Effector memory CD4-positive, alpha-beta T cell (primary cell): ENCODE data around the gene SPATA46.

ENCODE experiments used
- DNase-seq, 3 donors: peaks; one replicate each; pipeline ENCODE4 v3.0.0-alpha.2; 2020
- H3K27ac ChIP-seq: 2 replicates; pipeline ENCODE4 v1.7.0; 2013; ENCODE audit warnings: mild to moderate bottlenecking, low read length, moderate library complexity; ENCODE audit not compliant: insufficient read depth, poor library complexity, severe bottlenecking
- H3K27me3 ChIP-seq: replicated peaks from 2 replicates; pipeline ENCODE4 v1.7.0; 2013; ENCODE audit warnings: mild to moderate bottlenecking, low read length; ENCODE audit not compliant: insufficient read depth, control insufficient read depth, poor library complexity, severe bottlenecking
- H3K36me3 ChIP-seq: 2 replicates; pipeline ENCODE4 v1.7.0; 2013; ENCODE audit warnings: mild to moderate bottlenecking, low read length, moderate library complexity; ENCODE audit not compliant: control insufficient read depth, insufficient read depth
- H3K4me1 ChIP-seq: 2 replicates; pipeline ENCODE4 v1.7.0; 2013; ENCODE audit warnings: low read length, mild to moderate bottlenecking; ENCODE audit not compliant: control insufficient read depth, insufficient read depth, poor library complexity, severe bottlenecking
- H3K4me3 ChIP-seq: 2 replicates; pipeline ENCODE4 v1.7.0; 2013; ENCODE audit warnings: low read length, low read depth, mild to moderate bottlenecking; ENCODE audit not compliant: insufficient read depth, poor library complexity, severe bottlenecking
- H3K9me3 ChIP-seq: 2 replicates; pipeline ENCODE4 v1.7.0; 2013; ENCODE audit warnings: mild to moderate bottlenecking, low read length, moderate library complexity; ENCODE audit not compliant: control insufficient read depth

Gene SPATA46

DNA sequence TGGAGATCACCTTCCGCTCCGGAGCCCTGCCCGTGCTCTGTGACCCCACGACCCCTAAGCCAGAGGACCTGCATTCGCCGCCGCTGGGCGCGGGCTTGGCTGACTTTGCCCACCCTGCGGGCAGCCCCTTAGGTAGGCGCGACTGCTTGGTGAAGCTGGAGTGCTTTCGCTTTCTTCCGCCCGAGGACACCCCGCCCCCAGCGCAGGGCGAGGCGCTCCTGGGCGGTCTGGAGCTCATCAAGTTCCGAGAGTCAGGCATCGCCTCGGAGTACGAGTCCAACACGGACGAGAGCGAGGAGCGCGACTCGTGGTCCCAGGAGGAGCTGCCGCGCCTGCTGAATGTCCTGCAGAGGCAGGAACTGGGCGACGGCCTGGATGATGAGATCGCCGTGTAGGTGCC is 9.6 kb downstream of the SPATA46 start:
- Histone ChIP-seq H3K9me3 (no peaks in the 10 kb centered on the region), H3K36me3 (no peaks in the 10 kb centered on the region), H3K27me3 (peaks cover 5% of the 10 kb centered on the region), H3K27ac (no peak overlapping the region), H3K4me3 (no peak overlapping the region), H3K4me1 (no peaks in the 10 kb centered on the region)
- DNase-seq: no peak

DNA sequence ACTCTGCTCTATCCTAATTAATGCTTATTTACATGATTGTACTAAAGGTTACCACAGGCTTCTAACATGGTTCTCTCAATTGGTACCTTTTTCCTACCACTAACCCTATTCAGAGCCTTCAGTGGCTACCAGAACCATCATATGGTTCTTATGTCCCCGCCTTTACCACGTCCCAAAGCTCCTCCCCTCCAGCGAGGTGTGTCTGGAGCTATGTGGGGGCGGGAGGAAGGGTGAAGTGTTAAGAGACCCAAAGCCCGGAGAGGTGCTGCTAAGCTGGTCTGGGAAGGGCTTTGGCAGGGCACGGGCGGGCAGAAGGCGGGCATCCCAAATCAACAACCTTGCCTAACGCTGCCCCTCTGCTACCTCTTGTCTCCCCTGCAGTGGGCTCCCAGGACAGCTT is 10.0 kb downstream of the SPATA46 start:
- H3K4me3 ChIP-seq: no peak overlapping the region
- peaks cover 5% of the 10 kb centered on the region for H3K27me3 ChIP-seq

DNA sequence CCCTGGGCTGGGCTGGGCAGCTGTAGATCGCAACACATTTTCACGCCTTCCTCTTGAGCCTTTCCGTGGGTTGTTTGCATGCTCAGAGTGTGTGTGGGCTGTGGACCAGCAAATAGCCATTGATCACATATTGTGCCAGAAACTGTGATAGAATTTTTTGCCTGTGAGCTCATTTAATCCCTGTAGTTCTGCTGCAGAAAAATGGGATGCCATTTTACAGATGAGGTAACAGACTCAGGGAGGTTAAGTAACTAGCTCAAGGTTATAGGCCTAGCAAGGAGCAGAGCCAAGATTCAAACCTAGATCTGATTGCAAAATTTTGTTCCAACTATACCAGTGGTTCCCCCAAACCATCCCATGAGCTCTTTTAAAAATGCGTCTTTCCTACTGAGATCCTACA is 10.5 kb downstream of the SPATA46 start:
- Histone ChIP-seq H3K36me3 (no peaks in the 10 kb centered on the region), H3K4me3 (no peak overlapping the region), H3K27ac (no peak overlapping the region), H3K27me3 (peaks cover 5% of the 10 kb centered on the region), H3K4me1 (no peaks in the 10 kb centered on the region), H3K9me3 (no peaks in the 10 kb centered on the region)
- no peak for DNase-seq

More for the DNA sequence above, 10.0 kb downstream of the SPATA46 start:
- H3K4me1 ChIP-seq: no peaks in the 10 kb centered on the region
- DNase-seq: no peak
- no peaks in the 10 kb centered on the region for H3K36me3 ChIP-seq
- H3K27ac ChIP-seq: no peak overlapping the region
- H3K9me3 ChIP-seq: no peaks in the 10 kb centered on the region

DNA sequence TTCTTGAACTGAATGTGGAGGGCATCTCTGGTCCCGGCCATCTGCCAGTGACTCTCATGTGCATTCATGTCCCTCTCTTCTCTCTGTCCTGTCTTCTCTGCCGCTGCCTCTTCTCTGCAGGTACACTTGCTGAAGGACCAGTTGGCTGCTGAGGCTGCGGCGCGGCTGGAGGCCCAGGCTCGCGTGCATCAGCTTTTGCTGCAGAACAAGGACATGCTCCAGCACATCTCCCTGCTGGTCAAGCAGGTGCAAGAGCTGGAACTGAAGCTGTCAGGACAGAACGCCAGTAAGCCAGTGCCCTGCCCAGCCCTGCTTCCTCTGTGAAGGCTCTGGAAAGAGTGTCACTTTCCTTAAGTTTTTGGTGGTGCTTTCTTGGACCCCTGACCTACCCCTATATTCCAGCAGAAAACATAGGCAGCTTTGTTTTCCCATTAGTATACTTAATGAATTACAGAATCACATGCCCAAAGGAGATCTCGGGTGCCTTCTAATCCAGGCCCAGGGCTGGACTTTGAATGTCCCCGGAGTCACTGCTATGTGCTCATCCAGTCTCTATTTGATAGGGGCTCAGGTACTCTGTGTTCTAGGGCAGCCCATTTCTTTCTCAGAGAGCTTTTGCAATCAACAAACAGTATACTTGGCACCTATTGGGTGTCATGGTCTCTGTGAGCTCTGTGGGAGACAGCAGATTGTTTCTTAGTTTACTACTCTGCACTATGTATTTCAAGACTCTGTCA is 11.2 kb downstream of the SPATA46 start:
- Histone ChIP-seq H3K4me1 (no peaks in the 10 kb centered on the region), H3K9me3 (no peaks in the 10 kb centered on the region), H3K4me3 (no peak overlapping the region), H3K27me3 (peaks cover 5% of the 10 kb centered on the region), H3K27ac (no peak overlapping the region), H3K36me3 (no peaks in the 10 kb centered on the region)
- no peak for DNase-seq

DNA sequence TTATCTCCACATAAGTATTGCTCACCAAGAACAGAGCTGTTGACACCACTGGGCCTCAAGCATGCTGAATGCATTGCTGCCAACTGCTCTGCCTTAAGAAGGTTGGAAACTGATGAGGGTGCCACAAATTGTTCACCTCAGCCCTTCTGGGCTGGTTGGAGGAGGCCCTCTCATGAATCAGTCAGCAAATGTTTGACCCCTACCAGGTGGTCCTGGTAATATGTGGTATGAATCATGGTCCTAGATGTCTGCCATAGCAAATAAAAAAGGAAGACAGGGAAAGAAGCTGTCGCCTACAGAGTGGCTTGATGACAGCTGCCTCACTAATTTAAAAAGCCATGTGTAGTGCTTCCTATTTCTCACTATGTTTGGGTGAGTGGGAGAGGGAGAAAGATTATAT is 12.2 kb downstream of the SPATA46 start:
- no peak overlapping the region for H3K4me3 ChIP-seq
- H3K27me3 ChIP-seq: peaks cover 5% of the 10 kb centered on the region
- no peaks in the 10 kb centered on the region for H3K9me3 ChIP-seq
- no peak overlapping the region for H3K27ac ChIP-seq
- no peak for DNase-seq
- H3K4me1 ChIP-seq: no peaks in the 10 kb centered on the region
- no peaks in the 10 kb centered on the region for H3K36me3 ChIP-seq

DNA sequence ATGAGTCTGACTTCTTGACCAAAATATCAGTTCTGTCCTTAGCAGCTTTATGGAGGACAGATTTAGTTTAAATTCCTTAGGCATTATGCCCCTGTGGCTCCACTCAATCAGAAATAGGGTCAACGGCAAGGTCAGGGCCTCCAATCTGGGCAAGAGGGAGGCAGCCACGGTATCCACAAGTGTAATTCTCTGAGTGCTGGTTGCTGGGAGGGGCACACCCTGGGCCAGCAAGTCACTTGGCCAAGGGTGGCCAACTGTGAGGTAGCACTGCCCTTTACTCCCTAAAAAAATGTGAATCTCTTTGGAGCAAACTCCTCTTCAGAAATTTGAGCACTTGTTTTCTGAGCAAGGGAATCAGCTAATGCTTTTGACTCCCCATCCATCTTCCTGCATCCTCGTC is 12.8 kb downstream of the SPATA46 start:
- Histone ChIP-seq H3K9me3 (no peaks in the 10 kb centered on the region), H3K27ac (no peak overlapping the region), H3K27me3 (peaks cover 5% of the 10 kb centered on the region), H3K4me3 (no peak overlapping the region), H3K36me3 (no peaks in the 10 kb centered on the region), H3K4me1 (no peaks in the 10 kb centered on the region)
- no peak for DNase-seq

DNA sequence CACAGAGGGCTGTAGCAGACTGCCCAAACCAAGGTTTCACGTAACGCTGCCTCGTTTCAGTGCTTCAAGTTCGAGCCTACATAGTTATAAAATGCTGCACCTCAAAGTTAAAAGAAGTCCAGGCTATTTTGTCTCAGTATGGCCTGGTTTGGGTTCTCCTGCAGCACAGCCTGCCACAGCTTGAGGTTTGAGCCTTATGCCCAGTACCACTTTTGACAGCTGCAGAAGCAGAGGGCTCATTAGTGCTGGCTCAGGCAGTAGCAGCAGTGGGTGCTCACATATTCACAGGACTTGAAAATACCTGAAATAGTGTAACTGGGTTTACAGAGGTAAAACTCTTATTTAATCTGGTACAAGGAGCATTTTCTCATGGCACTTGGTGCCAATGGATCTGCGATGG is 15.3 kb downstream of the SPATA46 start:
- H3K4me1 ChIP-seq: no peaks in the 10 kb centered on the region
- no peak overlapping the region for H3K4me3 ChIP-seq
- H3K36me3 ChIP-seq: no peaks in the 10 kb centered on the region
- DNase-seq: no peak
- H3K27ac ChIP-seq: no peak overlapping the region
- H3K9me3 ChIP-seq: no peaks in the 10 kb centered on the region
- H3K27me3 ChIP-seq: no peaks in the 10 kb centered on the region

DNA sequence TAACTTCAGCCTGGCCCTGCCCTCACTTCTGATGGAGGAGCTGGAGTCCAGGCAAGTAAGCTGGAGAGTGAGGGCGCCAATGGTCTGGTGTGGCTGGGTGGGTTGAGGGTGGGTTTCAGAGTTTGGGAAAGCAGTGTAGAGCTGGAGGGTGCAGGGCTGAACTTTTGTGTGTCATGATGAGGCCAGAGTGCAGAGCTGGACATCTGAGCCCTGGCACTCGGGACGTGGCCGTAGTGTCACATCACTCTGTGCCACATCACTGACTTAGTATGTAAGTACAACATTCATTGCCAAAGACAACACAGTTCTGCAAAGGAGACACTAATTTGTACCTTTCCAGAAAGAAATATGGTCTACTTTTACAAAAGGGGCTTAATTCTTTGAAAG is 15.8 kb downstream of the SPATA46 start:
- no peaks in the 10 kb centered on the region for H3K9me3 ChIP-seq
- no peak overlapping the region for H3K4me3 ChIP-seq
- H3K27ac ChIP-seq: no peak overlapping the region
- no peak for DNase-seq
- no peaks in the 10 kb centered on the region for H3K27me3 ChIP-seq
- no peaks in the 10 kb centered on the region for H3K36me3 ChIP-seq
- no peaks in the 10 kb centered on the region for H3K4me1 ChIP-seq

DNA sequence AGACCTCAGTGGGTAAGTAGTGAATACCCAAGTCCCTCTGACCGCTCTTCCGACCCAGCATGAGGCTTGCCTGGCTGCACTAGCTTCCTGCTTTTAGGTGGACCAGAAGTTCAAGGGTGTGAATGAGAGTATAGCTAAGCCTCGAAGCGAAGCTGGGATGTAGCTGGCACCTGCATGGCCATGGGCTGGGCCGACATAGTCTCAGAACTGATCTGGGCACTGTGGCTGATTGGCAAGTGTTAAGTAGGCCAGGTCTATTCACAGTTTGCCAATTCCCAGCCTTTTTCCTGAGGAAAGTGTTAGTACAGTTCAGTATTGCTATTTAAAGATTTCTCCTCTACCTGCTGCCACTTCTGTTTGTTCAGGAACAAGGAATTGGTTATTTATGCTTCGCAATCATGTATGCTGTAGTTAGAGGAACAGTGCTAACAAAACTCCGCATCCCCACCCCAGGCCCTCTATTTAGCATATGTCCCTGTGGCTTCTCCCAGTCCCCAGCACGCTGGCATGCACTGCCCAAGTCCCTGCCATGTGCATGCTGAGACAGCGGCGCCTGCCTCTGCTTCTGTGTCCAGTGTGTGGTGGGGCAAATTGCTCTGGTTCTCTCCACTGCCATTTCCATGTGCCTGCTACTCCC is 16.3 kb downstream of the SPATA46 start:
- DNase-seq: no peak
- Histone ChIP-seq H3K9me3 (no peaks in the 10 kb centered on the region), H3K36me3 (no peaks in the 10 kb centered on the region), H3K27me3 (no peaks in the 10 kb centered on the region), H3K4me3 (no peak overlapping the region), H3K4me1 (no peaks in the 10 kb centered on the region), H3K27ac (no peak overlapping the region)

DNA sequence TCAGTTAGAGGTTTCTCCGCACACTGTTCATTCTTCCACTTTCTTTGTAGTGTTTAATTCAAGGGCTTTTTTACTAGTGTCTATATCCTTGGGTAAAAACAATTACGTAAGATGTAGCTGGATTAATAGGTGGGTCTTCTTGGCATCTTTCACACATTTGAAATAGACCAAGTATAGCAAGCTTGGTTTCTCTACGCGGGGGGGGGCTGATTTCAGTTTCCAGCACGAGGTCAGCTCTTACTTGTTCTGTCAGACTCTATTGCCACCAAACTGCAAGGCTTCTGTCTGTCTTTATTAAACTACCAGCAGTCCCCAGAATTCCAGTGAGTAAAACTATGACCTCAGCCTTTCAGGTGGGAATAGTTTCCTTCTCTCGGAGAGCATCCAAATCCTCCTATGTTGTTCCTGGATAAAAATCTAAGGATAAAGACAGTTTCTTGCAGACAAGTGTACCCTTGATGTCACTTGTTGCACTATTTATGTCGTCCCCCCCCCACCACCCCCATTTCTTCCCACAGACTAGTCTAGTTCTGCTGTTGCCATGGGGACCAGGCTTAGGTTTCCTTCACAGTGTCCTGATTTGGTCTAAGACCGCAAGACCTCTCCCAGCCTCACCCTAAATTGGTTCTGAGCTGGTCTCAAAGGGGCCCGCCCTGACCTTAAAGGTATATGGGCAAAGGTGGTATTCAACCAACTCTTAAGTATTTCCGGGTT is 17.0 kb downstream of the SPATA46 start:
- Histone ChIP-seq H3K27ac (no peak overlapping the region), H3K36me3 (no peaks in the 10 kb centered on the region), H3K4me3 (no peak overlapping the region), H3K4me1 (no peaks in the 10 kb centered on the region), H3K9me3 (no peaks in the 10 kb centered on the region), H3K27me3 (no peaks in the 10 kb centered on the region)
- DNase-seq: no peak
